Mesendoderm (in vitro differentiated cells): ENCODE results near the gene LMBRD1.
A peak's percentile ranks its signal among the peaks of the same experiment; 100 is the strongest.
"Not testable (repeated sequence)": the region's sequence is repeated elsewhere in the genome, so short reads cannot be mapped to it uniquely, and the experiment has no call there.

Source experiments
- DNase-seq: peaks from one replicate; pipeline ENCODE4 v3.0.0; 2013
- H2AK5ac ChIP-seq: 2 replicates; pipeline ENCODE4 v1.6.1; 2013; ENCODE audit warnings: low read length, inconsistent platforms
- H2BK120ac ChIP-seq: 2 replicates; pipeline ENCODE4 v1.6.1; 2013; ENCODE audit warnings: low read depth, mild to moderate bottlenecking, low read length, moderate library complexity, mixed read lengths
- H2BK15ac ChIP-seq: replicated peaks from 2 replicates; pipeline ENCODE4 v1.6.1; 2013; ENCODE audit warnings: low read depth, mild to moderate bottlenecking, moderate library complexity
- H2BK5ac ChIP-seq: 2 replicates; pipeline ENCODE4 v1.6.1; 2013; ENCODE audit warnings: low read length, inconsistent platforms
- H3K18ac ChIP-seq: 2 replicates; pipeline ENCODE4 v1.6.1; 2013; ENCODE audit warnings: mild to moderate bottlenecking, low read length, mixed read lengths
- H3K23ac ChIP-seq: one replicate; pipeline ENCODE4 v1.6.1; 2013; ENCODE audit warnings: low read length
- H3K27ac ChIP-seq: 2 replicates; pipeline ENCODE4 v1.5.1; 2013; ENCODE audit warnings: low read depth, mild to moderate bottlenecking, inconsistent platforms, low read length, moderate library complexity
- H3K27me3 ChIP-seq: 2 replicates; pipeline ENCODE4 v1.6.1; 2013; ENCODE audit warnings: low read length, control low read depth, mild to moderate bottlenecking, inconsistent platforms; ENCODE audit not compliant: insufficient read depth, poor library complexity
- H3K36me3 ChIP-seq: 2 replicates; pipeline ENCODE4 v1.6.1; 2013; ENCODE audit warnings: low read length, inconsistent platforms; ENCODE audit not compliant: control insufficient read depth, insufficient read depth
- H3K4ac ChIP-seq: one replicate; pipeline ENCODE4 v1.6.1; 2013; ENCODE audit warnings: low read depth, mild to moderate bottlenecking, low read length, moderate library complexity
- H3K4me1 ChIP-seq: 2 replicates; pipeline ENCODE4 v1.6.1; 2013; ENCODE audit warnings: low read depth, low read length, inconsistent platforms; ENCODE audit not compliant: control insufficient read depth
- H3K4me2 ChIP-seq: 2 replicates; pipeline ENCODE4 v1.6.1; 2013; ENCODE audit warnings: low read length
- H3K4me3 ChIP-seq: 2 replicates; pipeline ENCODE4 v1.5.1; 2013; ENCODE audit warnings: mild to moderate bottlenecking, low read length
- H3K56ac ChIP-seq: one replicate; pipeline ENCODE4 v1.6.1; 2013; ENCODE audit warnings: low read length
- H3K79me1 ChIP-seq: 2 replicates; pipeline ENCODE4 v1.6.1; 2013; ENCODE audit warnings: low read length, inconsistent platforms
- H3K79me2 ChIP-seq: 2 replicates; pipeline ENCODE4 v1.6.1; 2013; ENCODE audit warnings: mild to moderate bottlenecking, low read length; ENCODE audit not compliant: control insufficient read depth, insufficient read depth
- H3K9ac ChIP-seq: 2 replicates; pipeline ENCODE4 v1.6.1; 2013; ENCODE audit warnings: low read length, inconsistent platforms
- H4K5ac ChIP-seq: one replicate; pipeline ENCODE4 v1.6.1; 2013; ENCODE audit warnings: low read length
- H4K8ac ChIP-seq: one replicate; pipeline ENCODE4 v1.6.1; 2013; ENCODE audit warnings: low read depth, mild to moderate bottlenecking, control low read depth, low read length, moderate library complexity
- WGBS: extraction: QIAGEN DNeasy Blood & Tissue Kit; methylation state at CpG from one replicate; pipeline ENCODE4 v1.1.7; 2013; ENCODE audit warnings: low lambda C conversion rate, missing lambda C conversion rate; ENCODE audit not compliant: insufficient coverage; ENCODE audit errors: extremely low coverage; 5-methylcytosine and 5-hydroxymethylcytosine counted together

Gene LMBRD1

DNA sequence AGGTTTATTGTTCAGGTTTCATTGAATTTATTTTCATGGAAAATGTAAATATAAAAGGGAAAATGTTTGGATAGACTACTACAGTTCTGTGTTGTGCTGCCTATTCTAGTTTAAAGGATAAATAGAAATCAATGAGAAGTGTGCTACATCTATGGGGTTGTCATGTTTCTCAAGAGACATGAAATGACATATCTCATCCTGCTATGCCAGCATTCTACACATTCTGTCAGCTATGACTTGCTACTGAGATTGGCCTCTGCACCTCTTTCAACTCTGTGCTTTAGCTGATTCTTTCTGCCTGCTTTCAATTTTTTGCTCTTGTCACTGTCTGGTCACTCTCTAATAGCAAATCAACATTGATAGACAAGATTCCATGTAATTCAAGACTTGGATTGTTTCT is 35.7 kb upstream of the LMBRD1 start:
- no peak overlapping the region for H2AK5ac ChIP-seq
- H3K23ac ChIP-seq = no peak overlapping the region
- H4K5ac ChIP-seq = no peak overlapping the region
- no peak for DNase-seq
- H3K4ac ChIP-seq = no peak overlapping the region
- H3K18ac ChIP-seq = no peak overlapping the region
- no peak overlapping the region for H3K27ac ChIP-seq
- no peaks in the 10 kb centered on the region for H3K79me1 ChIP-seq
- H2BK15ac ChIP-seq = no peak overlapping the region
- H3K36me3 ChIP-seq = no peaks in the 10 kb centered on the region
- no peak overlapping the region for H3K56ac ChIP-seq
- no peak overlapping the region for H2BK5ac ChIP-seq
- H2BK120ac ChIP-seq = no peak overlapping the region
- H3K4me1 ChIP-seq = no peaks in the 10 kb centered on the region
- no peak overlapping the region for H3K4me2 ChIP-seq
- no peak overlapping the region for H3K4me3 ChIP-seq
- H3K79me2 ChIP-seq = no peaks in the 10 kb centered on the region
- H3K9ac ChIP-seq = no peak overlapping the region
- H3K27me3 ChIP-seq = no peaks in the 10 kb centered on the region
- no peak overlapping the region for H4K8ac ChIP-seq

DNA sequence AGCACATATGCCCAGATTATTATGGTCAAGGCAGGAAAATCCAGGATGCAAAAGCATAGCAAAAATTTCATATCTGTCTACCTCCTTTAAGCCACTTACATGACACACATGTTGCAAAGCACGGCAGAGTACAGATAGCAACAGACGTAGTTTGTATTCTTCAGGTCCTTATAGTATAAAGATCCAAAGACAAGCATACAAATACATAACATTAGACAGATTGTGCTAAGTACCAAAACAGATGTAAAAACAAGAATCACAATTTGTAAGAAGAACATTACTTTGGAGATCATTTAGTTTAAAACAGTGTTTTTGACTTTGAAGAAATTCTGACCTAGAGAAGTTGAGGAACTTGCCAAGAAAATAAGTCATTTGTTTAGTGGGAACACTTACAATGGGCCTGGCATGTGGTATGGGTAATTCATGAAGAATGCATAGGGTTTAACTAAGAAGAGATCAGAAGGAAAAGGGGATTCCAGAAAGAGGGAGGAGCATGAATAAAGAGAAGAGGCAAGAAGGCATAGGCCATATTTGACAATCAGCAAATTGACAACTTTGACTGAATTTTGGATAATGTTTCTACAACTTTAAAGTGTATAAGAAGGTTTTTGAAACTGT is 30.6 kb upstream of the LMBRD1 start:
- Histone ChIP-seq H3K79me2 (no peaks in the 10 kb centered on the region), H3K4me1 (no peaks in the 10 kb centered on the region), H3K4ac (no peak overlapping the region), H3K23ac (no peak overlapping the region), H3K36me3 (no peaks in the 10 kb centered on the region), H3K4me2 (no peak overlapping the region), H2BK15ac (peak overlapping the region; percentile 36), H3K27me3 (no peaks in the 10 kb centered on the region), H3K18ac (no peak overlapping the region), H4K8ac (no peak overlapping the region), H2BK120ac (no peak overlapping the region), H3K27ac (no peak overlapping the region), H3K9ac (no peak overlapping the region), H4K5ac (no peak overlapping the region), H3K4me3 (no peak overlapping the region), H2AK5ac (no peak overlapping the region), H3K56ac (no peak overlapping the region), H2BK5ac (no peak overlapping the region), H3K79me1 (no peaks in the 10 kb centered on the region)
- peak; percentile 53 for DNase-seq
- no CpG with 5 or more reads among the region's 2 CpGs for WGBS

- Histone ChIP-seq H3K4me2 (no peak overlapping the region), H3K36me3 (no peaks in the 10 kb centered on the region), H3K56ac (no peak overlapping the region), H3K4me1 (no peaks in the 10 kb centered on the region), H3K4me3 (no peak overlapping the region), H3K79me2 (no peaks in the 10 kb centered on the region), H2BK120ac (no peak overlapping the region), H3K9ac (no peak overlapping the region), H2BK5ac (no peak overlapping the region), H4K5ac (no peak overlapping the region), H3K4ac (no peak overlapping the region), H3K27ac (no peak overlapping the region), H3K18ac (peak overlapping the region; percentile 84), H2BK15ac (no peak overlapping the region), H3K27me3 (no peaks in the 10 kb centered on the region), H2AK5ac (no peak overlapping the region), H4K8ac (no peak overlapping the region), H3K23ac (no peak overlapping the region), H3K79me1 (no peaks in the 10 kb centered on the region)
- DNase-seq = no peak
- no CpG with 5 or more reads among the region's 1 CpG for WGBS
These were observed 29.1 kb upstream of the LMBRD1 start for GRCh38 chr6:69825904-69826303.

- no CpG with 5 or more reads among the region's 5 CpGs for WGBS
- H2BK120ac ChIP-seq, H3K56ac ChIP-seq, H2AK5ac ChIP-seq, H3K23ac ChIP-seq, H3K4me2 ChIP-seq, H4K8ac ChIP-seq, H3K36me3 ChIP-seq, H3K4me3 ChIP-seq, H3K4me1 ChIP-seq, H3K79me1 ChIP-seq, H2BK15ac ChIP-seq, H3K4ac ChIP-seq, H3K27ac ChIP-seq, H3K27me3 ChIP-seq, H3K18ac ChIP-seq, H2BK5ac ChIP-seq, H4K5ac ChIP-seq, H3K79me2 ChIP-seq, H3K9ac ChIP-seq: not testable (repeated sequence)
- DNase-seq = peak; percentile 67
These were observed 27.5 kb upstream of the LMBRD1 start for GRCh38 chr6:69824355-69824754.

DNA sequence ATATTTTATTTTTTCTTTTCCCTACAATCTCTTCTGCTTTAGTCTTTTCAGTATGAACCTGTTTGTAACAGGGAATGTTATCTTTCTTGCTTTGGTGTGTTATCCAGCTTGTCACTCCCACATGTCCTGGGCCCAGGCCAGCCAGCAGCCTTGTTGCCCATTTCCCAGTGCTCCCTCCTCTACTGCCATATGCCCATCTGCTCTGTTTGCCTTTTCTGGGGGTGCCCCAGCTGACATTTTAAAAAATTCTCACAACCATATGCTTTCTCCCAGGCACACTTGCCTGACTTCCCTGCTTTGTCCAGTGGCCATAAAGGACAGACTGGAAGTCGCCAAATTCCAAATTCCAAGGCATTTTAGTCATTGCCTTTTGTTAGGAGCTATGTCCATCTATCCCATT is 23.6 kb upstream of the LMBRD1 start:
- H2BK5ac ChIP-seq = no peak overlapping the region
- no CpG with 5 or more reads among the region's 1 CpG for WGBS
- H3K79me1 ChIP-seq = no peaks in the 10 kb centered on the region
- H2BK15ac ChIP-seq = no peak overlapping the region
- H3K56ac ChIP-seq = no peak overlapping the region
- no peak overlapping the region for H3K23ac ChIP-seq
- H2BK120ac ChIP-seq = no peak overlapping the region
- H3K4me1 ChIP-seq = no peaks in the 10 kb centered on the region
- H3K27ac ChIP-seq = no peak overlapping the region
- no peaks in the 10 kb centered on the region for H3K36me3 ChIP-seq
- H4K8ac ChIP-seq = no peak overlapping the region
- H3K9ac ChIP-seq = no peak overlapping the region
- no peak overlapping the region for H3K4me3 ChIP-seq
- no peaks in the 10 kb centered on the region for H3K27me3 ChIP-seq
- no peak overlapping the region for H3K4ac ChIP-seq
- H4K5ac ChIP-seq = no peak overlapping the region
- no peak overlapping the region for H2AK5ac ChIP-seq
- no peaks in the 10 kb centered on the region for H3K79me2 ChIP-seq
- DNase-seq = no peak
- H3K18ac ChIP-seq = no peak overlapping the region
- no peak overlapping the region for H3K4me2 ChIP-seq

GRCh38 chr6:69820018-69820417 is 23.2 kb upstream of the LMBRD1 start:
- Histone ChIP-seq H3K4ac (no peak overlapping the region), H3K79me1 (no peaks in the 10 kb centered on the region), H3K9ac (no peak overlapping the region), H3K36me3 (no peaks in the 10 kb centered on the region), H3K79me2 (no peaks in the 10 kb centered on the region), H2BK15ac (no peak overlapping the region), H3K27ac (no peak overlapping the region), H3K4me1 (no peaks in the 10 kb centered on the region), H3K23ac (no peak overlapping the region), H4K8ac (no peak overlapping the region), H3K4me3 (no peak overlapping the region), H3K4me2 (no peak overlapping the region), H2BK120ac (no peak overlapping the region), H4K5ac (no peak overlapping the region), H3K18ac (no peak overlapping the region), H3K56ac (no peak overlapping the region), H2BK5ac (no peak overlapping the region), H2AK5ac (no peak overlapping the region), H3K27me3 (no peaks in the 10 kb centered on the region)
- DNase-seq = no peak
- WGBS = no CpG with 5 or more reads among the region's 1 CpG
